HG03095 (cell line): Measurements from ENCODE around the gene ATP5MG.

Experiments
- ATAC-seq: cut with Tn5 transposase; IDR thresholded peaks from one replicate; pipeline ENCODE4 v1.9.1; 2021; ENCODE audit warnings: moderate library complexity; ENCODE audit not compliant: unreplicated experiment

The ATP5MG gene

GRCh38 chr11:118441770-118442275, 40.4 kb downstream of the ATP5MG start:
- ATAC-seq, result no peak

- no peak for ATAC-seq
Observed at GRCh38 chr11:118442301-118442700, 40.9 kb downstream of the ATP5MG start.

- ATAC-seq, result no peak
Observed at GRCh38 chr11:118442908-118443589, 41.6 kb downstream of the ATP5MG start.

- no peak for ATAC-seq
Observed at GRCh38 chr11:118443590-118444218, 42.3 kb downstream of the ATP5MG start.

GRCh38 chr11:118447423-118447822, 46.0 kb downstream of the ATP5MG start:
- ATAC-seq, result no peak

GRCh38 chr11:118448294-118448693, 46.9 kb downstream of the ATP5MG start:
- peak; percentile 72 for ATAC-seq

- ATAC-seq, result no peak
Observed at GRCh38 chr11:118449316-118449918, 48.0 kb downstream of the ATP5MG start.

GRCh38 chr11:118450451-118450850, 49.0 kb downstream of the ATP5MG start:
- no peak for ATAC-seq
